KMS-11 (cell line): ENCODE data around the gene TULP4.

Experiments
- H2AFZ ChIP-seq: fragments of 200-600 bp; sonication (generic); 2 replicates; pipeline ENCODE4 v1.6.1; 2016; ENCODE audit warnings: antibody characterized with exemption, mixed run types, low read depth
- H3K27ac ChIP-seq: fragments of 200-600 bp; sonication (generic); 2 replicates; pipeline ENCODE4 v1.6.1; 2016; ENCODE audit warnings: mild to moderate bottlenecking, mixed run types
- H3K27me3 ChIP-seq: fragments of 200-600 bp; sonication (generic); 2 replicates; pipeline ENCODE4 v1.6.1; 2017; ENCODE audit warnings: mild to moderate bottlenecking, low read depth, mixed run types, moderate library complexity; ENCODE audit not compliant: insufficient read depth
- H3K36me3 ChIP-seq: fragments of 200-600 bp; sonication (generic); 2 replicates; pipeline ENCODE4 v1.6.1; 2017; ENCODE audit warnings: mild to moderate bottlenecking, mixed run types; ENCODE audit not compliant: insufficient read depth
- H3K4me1 ChIP-seq: fragments of 200-600 bp; sonication (generic); 2 replicates; pipeline ENCODE4 v1.6.1; 2016; ENCODE audit warnings: mild to moderate bottlenecking, low read depth, mixed run types; ENCODE audit not compliant: poor library complexity, severe bottlenecking
- H3K4me2 ChIP-seq: fragments of 200-600 bp; sonication (generic); 2 replicates; pipeline ENCODE4 v1.7.0; 2016; ENCODE audit warnings: mild to moderate bottlenecking, mixed run types
- H3K4me3 ChIP-seq: fragments of 200-600 bp; sonication (generic); IDR thresholded peaks from 2 replicates; pipeline ENCODE4 v1.6.1; 2017; ENCODE audit warnings: low read depth, low read length, mixed read lengths; ENCODE audit not compliant: insufficient read depth
- H3K79me2 ChIP-seq: fragments of 200-600 bp; sonication (generic); 2 replicates; pipeline ENCODE4 v1.6.1; 2016; ENCODE audit warnings: low read depth, mixed run types; ENCODE audit not compliant: insufficient read depth
- H3K9ac ChIP-seq: fragments of 200-600 bp; sonication (generic); 2 replicates; pipeline ENCODE4 v1.6.1; 2016; ENCODE audit warnings: mild to moderate bottlenecking, mixed run types
- H4K20me1 ChIP-seq: fragments of 200-600 bp; sonication (generic); 2 replicates; pipeline ENCODE4 v1.6.1; 2016; ENCODE audit warnings: mild to moderate bottlenecking, mixed run types; ENCODE audit not compliant: insufficient read depth
- TF ChIP-seq, protein P1 (sequence below): fragments of 200-600 bp; sonication (generic); conservative IDR thresholded peaks from 2 replicates; pipeline ENCODE4 v1.6.1; 2017; ENCODE audit warnings: low read depth, mild to moderate bottlenecking, antibody characterized with exemption, low read length, moderate library complexity, mixed read lengths

Gene TULP4

DNA sequence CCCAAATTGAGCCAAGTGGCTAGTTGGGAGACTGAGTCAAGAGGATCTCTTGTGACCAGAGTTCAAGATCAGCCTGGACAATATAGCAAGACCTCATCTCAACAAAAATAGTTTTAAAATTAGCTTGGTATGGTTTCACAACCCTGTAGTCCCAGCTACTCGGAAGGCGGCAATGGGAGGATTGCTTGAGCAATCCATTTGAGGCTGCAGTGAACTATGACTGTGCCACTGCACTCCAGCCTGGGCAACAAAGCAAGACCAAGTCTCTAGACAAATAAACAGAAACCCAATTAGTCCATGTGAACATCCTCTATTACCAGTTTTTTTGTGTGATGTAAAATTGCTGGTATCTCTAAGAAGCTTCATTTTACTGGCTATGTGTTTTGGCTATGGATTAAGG lies 106.2 kb downstream of the TULP4 start:
- Histone ChIP-seq H2AFZ (no peak overlapping the region), H3K4me1 (no peaks in the 10 kb centered on the region), H3K27ac (no peak overlapping the region), H4K20me1 (no peaks in the 10 kb centered on the region), H3K4me3 (no peak overlapping the region), H3K36me3 (no peaks in the 10 kb centered on the region), H3K79me2 (no peaks in the 10 kb centered on the region), H3K4me2 (no peak overlapping the region), H3K27me3 (no peaks in the 10 kb centered on the region), H3K9ac (no peak overlapping the region)
- TF ChIP-seq, protein P1, sequence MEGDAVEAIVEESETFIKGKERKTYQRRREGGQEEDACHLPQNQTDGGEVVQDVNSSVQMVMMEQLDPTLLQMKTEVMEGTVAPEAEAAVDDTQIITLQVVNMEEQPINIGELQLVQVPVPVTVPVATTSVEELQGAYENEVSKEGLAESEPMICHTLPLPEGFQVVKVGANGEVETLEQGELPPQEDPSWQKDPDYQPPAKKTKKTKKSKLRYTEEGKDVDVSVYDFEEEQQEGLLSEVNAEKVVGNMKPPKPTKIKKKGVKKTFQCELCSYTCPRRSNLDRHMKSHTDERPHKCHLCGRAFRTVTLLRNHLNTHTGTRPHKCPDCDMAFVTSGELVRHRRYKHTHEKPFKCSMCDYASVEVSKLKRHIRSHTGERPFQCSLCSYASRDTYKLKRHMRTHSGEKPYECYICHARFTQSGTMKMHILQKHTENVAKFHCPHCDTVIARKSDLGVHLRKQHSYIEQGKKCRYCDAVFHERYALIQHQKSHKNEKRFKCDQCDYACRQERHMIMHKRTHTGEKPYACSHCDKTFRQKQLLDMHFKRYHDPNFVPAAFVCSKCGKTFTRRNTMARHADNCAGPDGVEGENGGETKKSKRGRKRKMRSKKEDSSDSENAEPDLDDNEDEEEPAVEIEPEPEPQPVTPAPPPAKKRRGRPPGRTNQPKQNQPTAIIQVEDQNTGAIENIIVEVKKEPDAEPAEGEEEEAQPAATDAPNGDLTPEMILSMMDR: no peak

DNA sequence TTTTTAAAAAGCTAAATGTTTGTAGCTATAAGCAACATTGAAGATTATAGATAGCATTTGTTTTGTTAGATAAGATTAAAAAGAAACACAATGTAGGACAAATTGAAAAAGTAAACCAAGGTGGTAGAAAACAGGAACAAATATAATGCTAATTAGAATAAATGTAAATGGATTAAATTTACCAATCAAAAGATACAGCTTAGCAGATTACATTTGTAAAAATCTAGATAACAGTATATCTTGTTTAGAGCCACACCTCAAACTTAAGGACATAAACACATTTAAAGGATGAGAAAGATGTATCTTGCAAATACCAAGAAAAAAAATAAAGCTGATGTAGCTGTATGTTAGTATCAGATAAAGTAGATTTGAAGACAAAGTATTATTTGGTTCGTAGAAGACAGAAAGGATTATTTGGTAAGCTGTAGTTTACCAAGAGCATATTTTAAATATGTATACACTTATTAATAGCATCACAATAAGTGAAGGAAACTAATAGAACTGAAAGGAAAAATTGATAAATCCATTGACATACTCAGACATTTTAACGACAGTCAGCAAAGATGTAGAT lies 107.2 kb downstream of the TULP4 start:
- TF ChIP-seq, protein P1: no peak
- Histone ChIP-seq H3K4me3 (no peak overlapping the region), H3K79me2 (no peaks in the 10 kb centered on the region), H3K4me1 (no peaks in the 10 kb centered on the region), H4K20me1 (no peaks in the 10 kb centered on the region), H3K36me3 (no peaks in the 10 kb centered on the region), H3K4me2 (no peak overlapping the region), H3K9ac (no peak overlapping the region), H3K27ac (no peak overlapping the region), H2AFZ (no peak overlapping the region), H3K27me3 (no peaks in the 10 kb centered on the region)

DNA sequence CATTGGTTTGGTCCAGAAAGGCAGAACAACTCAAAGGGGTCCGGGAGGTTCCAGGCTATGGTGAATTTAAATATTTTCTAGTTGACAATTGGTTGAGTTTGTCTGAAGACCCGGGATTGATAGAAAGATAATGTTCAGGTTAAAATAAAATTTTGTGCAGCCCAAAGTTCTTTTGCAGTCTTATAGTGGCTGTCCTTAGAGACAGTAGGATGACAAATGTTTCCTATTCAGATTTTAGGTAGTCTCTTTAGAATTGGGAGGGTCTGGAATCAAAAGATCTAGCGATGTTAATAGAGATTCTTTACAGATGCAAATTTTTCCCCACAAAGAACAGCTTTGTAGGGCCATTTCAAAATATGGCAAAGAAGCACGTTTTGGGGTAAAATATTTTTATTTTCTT lies 109.1 kb downstream of the TULP4 start:
- TF ChIP-seq, protein P1: no peak
- no peaks in the 10 kb centered on the region for H4K20me1 ChIP-seq
- no peak overlapping the region for H2AFZ ChIP-seq
- no peak overlapping the region for H3K4me2 ChIP-seq
- H3K36me3 ChIP-seq: no peaks in the 10 kb centered on the region
- no peak overlapping the region for H3K27ac ChIP-seq
- H3K4me1 ChIP-seq: no peaks in the 10 kb centered on the region
- H3K9ac ChIP-seq: no peak overlapping the region
- H3K4me3 ChIP-seq: no peak overlapping the region
- H3K27me3 ChIP-seq: no peaks in the 10 kb centered on the region
- no peaks in the 10 kb centered on the region for H3K79me2 ChIP-seq

DNA sequence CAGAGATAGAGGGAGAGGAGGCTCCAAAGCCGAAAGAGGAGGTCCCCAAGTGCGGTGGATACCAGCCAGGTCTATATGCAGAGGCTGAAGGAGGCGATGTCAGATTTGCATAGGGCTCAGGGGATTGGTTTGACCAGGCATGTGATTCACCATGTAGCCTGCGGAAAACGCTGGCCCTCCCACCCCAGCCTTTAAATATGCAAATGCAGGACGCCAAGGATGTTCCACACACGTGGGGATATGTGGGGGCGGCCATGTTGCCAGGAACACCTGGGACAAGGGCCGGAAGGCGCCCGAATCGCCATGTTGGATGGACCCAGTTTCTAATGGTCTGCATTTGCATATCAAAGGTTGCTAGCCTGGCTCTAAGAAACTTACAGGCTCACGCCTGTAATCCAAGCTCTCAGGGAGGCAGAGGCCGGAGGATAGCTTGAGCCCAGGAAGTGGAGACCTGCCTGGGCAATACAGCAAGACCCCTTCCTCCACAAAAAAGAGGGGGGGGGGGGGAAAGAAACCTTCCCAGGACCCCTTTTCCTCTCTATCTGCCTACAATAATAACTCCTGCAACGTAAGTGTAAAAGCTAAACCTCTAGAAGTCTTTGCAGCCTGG lies 110.5 kb downstream of the TULP4 start:
- no peaks in the 10 kb centered on the region for H3K27me3 ChIP-seq
- no peaks in the 10 kb centered on the region for H3K4me1 ChIP-seq
- no peak overlapping the region for H3K4me3 ChIP-seq
- no peak overlapping the region for H3K4me2 ChIP-seq
- H2AFZ ChIP-seq: no peak overlapping the region
- TF ChIP-seq, protein P1: no peak
- H4K20me1 ChIP-seq: no peaks in the 10 kb centered on the region
- H3K79me2 ChIP-seq: no peaks in the 10 kb centered on the region
- H3K27ac ChIP-seq: no peak overlapping the region
- no peak overlapping the region for H3K9ac ChIP-seq
- H3K36me3 ChIP-seq: no peaks in the 10 kb centered on the region
